HuH-7 (cell line): ENCODE measurements around the gene TTC4.

Experiments used
- DNase-seq: peaks from one replicate; pipeline ENCODE4 v3.0.0; 2011; ENCODE audit warnings: low spot score

TTC4 gene

DNA sequence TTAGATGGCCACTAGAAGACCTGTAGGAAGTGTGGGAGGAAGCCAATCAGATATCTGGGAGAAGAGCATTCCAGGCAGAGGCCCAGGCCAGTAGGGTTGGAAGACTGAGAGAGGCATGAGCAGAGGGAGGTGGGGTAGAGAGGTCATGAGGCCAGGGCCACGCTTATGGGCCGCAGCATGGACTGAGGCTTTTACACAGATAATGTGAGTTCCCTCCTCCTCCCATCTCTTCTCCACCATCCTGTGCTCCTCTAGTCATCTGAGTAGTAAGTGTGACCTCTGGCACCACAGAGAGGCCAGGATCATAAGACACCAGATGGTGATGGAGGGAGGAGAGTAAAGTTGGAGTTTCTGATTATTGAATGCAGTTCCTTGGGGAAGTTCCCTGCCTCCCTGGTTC, 68.4 kb downstream of the TTC4 start:
- DNase-seq: no peak

GRCh38 chr1:54786778-54787177, 71.1 kb downstream of the TTC4 start:
- DNase-seq: no peak

- no peak for DNase-seq
Observed at GRCh38 chr1:54787604-54788003, 71.9 kb downstream of the TTC4 start.

DNA sequence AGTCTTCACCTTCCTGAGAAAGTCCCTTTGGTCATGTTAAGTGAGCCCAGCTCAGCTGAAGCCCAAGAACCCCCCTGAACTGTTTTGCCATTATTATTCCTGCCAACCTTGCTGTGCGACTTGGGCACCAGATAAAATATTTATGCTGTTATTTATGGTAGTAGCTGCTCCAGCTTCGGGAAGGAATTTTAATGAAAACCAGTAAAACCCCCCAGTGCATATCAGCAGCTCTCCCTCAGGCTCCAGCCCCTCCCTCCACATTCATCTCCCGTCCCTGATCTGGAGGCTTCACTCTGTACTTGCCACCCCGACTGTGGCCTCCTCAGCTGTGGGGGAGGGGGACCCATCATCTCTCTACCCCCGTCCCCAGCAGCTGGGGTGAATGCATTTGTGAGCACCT, 72.8 kb downstream of the TTC4 start:
- no peak for DNase-seq

DNA sequence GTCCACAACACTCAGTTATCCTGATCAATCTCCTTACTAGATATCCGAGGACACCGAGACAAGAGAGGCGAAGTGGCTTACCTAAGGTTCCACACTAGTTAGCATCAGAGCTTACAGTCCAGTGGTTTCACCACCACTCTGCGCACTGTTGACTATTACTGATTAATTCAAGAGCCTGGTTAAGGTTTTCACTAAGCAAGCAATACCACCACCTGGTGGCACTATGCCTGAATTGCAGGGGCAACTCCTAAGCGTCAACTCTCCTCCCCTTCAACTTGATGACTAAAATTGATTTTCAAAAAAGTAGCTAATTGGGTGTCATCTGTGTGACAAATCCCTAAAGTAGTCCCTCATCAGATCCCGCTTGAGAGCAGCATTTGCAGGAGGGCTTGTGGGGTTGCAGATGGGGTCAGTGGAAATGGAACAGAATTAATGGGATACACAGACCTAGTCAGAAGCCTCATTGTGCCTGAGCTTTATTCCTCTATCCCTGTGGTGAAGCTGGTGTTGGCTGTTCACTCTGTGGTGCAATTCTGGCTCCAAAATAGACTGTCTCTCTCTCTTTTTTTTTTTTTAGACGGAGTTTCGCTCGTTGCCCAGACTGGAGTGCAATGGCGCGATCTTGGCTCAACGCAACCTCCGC, 76.3 kb downstream of the TTC4 start:
- DNase-seq: peak; percentile 62
